HG02870 (cell line): ENCODE measurements around the gene POMT1.

Experiments
- ATAC-seq: cut with Tn5 transposase; IDR thresholded peaks from one replicate; pipeline ENCODE4 v1.9.1; 2021; ENCODE audit warnings: mild to moderate bottlenecking, moderate library complexity; ENCODE audit not compliant: unreplicated experiment

The POMT1 gene

DNA sequence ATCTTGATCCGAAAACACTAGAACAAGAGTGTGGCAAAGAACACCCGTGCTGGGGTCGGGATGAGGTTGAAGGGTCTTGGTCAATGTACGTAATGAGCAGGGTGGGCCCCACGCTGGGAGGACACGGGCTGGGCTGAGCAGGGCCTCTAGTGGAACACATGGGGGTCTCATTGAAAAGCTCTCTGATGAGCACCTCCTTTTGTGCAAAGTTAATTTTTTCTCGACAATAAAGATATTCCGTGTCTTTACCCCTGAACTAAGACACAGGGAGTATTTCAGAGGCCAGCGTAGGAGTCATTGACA, 20.3 kb downstream of the POMT1 start:
- ATAC-seq = no peak

DNA sequence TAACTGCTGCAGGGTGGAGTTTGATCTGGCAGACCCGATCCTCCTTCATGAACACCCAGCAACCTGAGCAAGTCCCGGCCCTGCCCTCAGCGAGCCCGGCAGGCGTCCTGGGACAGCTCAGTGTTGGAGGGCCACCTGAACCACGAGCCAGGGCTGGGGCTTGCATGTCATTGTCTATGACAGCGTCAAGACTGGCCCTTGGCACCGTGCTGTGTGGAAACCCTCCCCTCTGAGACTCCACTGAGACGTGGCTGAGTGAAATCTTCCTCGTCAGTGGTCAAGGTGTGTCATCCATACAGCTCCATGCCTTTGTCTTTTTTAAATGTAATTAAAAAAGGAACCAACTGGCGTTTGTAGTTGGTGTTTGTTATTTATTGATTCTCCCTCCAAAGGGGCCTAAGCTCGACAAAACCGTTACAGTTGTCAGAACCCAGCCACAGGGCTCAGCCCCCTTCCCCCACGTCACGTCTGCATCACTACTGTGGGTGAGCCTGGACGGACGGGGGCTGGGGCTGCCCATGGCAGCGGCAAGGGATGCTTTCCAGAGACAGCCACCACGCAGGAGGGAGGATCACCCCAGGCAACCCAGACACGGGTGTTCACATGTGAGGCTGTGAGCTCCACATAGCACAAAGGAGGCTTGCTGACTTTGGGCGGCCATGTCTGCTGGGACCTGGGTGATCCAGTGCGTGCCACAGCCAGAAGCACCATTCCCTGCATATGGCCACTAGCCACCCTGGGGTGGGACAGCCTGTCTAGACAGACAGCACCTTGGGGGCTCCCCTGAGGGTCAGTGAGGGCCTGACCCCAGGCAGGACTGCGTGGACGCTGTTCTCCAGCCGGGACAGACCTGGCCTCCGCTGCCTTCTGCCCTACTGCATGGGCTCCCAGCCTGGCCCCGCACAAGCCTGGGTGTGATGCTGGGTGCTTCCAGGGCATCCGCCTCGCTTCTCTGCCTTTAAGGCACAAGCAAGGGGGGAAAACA, 21.0 kb downstream of the POMT1 start:
- ATAC-seq = no peak

DNA sequence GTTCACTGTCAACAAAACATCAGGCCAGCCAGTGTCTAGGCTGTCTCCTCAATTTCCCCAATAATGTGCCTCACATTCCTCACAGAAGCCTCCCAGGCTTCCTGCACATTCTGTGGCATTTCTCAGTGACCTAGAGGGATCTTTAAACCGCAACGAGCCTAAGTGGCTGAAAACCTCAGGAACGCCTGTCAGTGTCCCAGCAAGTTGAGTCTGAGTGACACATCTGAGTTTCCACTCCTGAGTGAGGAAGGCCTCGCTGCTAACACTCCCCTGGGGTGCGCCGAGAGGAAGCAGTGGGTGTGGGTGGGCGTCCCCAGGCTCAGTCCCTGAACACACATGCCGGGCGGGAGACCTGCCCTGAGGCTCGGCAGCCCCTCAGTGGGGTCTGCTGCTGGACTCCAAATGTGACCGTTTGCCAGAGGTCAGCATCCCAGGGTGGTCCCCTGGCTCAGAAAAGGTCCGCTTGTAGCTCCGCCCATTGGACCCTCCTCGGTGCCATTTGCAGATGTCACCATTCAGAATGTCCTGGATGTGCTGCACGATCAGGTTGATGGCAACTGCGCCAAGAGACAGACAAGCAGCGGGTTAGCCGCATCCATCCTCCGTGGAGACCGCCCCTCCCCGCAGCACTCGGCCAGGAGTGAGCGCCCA, 22.1 kb downstream of the POMT1 start:
- ATAC-seq = no peak

DNA sequence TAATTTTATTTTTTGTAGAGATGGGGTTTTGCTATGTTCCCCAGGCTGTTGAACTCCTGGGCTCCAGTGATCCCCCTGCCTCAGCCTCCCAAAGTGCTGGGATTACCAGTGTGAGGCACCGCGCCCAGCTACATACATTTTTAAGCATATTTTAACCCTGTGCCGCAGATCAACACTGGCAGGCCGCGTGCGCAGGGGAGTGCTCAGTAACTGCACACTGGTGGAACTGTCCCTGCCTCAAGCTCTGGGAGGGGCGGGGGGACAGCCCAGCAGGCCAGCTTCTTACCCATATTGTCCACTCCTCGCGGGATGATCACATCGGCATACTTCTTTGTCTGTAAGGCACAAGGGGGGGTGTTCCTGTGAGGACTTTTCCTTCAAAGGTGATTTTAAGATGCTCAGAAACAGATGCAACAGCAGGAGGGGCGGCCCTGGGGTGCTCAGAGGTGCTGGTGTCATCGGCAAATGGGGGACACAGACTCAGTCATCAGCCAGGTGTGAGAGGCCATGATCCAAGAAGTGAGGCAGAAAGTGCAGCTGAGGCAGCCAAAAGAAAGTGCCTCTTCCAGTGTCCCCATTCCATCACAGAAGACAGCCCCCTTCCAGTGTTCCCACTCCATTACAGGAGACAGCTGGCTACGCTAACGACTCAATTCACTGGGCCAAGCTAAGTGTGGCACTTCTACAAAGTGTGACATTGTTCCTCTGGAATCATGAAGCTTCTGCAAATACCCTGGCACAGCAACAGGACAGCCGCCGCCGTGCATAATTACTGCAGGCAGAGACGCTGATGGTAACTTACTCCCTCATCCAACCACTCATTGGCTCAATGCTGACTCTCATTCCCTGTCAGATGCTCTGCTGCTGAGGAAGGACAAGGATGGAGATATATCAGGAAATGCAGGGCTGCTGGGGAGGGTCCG, 23.2 kb downstream of the POMT1 start:
- ATAC-seq = no peak

DNA sequence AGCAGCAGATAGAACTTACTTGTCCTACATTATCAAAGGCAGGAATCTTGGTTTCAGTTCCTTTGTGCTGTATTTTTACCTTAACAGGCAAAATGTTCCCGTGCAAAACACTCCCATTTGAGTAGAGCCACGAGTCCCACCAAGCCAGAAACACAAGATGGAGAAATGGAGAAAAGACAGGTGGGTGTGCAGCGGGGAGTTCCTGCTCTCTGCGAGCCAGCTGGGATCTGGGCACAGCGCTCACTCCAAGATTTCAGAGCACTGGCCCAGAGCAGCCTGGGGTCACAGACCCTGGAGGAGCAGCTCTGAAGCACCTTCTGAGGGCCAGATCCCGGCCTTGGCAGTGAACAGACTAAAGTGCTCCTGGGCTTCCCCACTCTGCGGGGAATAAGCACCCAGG, 25.5 kb downstream of the POMT1 start:
- ATAC-seq = no peak

DNA sequence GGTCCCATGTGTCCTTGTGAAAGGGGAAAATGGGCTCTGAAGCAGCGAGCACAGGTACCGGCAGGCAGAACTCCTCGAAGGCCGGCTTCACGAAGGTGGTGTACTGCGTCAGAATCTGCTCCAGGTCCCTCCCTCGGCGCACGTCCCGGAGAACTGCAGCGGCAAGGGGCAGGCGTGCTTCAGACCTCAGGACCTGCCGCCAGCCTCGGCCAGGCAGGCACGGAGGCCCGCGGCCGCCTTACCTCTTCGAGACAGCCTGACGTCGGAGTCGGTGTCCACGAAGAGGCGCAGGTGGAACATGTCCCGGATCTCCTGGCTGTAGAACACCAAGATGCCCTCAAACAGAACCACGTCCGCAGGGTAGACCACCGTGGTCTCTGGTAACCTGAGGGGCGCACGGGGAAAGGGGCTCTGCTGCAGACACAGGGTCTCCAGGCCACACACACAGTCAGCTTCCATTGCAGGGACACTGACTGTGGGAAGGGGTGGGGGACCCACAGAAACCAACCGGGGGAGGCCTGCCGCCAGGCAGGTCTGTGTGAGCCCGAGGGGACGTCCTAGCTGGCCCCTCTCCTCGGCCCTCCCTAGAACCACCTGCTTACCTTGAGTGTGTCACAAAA, 26.3 kb downstream of the POMT1 start:
- ATAC-seq = no peak

DNA sequence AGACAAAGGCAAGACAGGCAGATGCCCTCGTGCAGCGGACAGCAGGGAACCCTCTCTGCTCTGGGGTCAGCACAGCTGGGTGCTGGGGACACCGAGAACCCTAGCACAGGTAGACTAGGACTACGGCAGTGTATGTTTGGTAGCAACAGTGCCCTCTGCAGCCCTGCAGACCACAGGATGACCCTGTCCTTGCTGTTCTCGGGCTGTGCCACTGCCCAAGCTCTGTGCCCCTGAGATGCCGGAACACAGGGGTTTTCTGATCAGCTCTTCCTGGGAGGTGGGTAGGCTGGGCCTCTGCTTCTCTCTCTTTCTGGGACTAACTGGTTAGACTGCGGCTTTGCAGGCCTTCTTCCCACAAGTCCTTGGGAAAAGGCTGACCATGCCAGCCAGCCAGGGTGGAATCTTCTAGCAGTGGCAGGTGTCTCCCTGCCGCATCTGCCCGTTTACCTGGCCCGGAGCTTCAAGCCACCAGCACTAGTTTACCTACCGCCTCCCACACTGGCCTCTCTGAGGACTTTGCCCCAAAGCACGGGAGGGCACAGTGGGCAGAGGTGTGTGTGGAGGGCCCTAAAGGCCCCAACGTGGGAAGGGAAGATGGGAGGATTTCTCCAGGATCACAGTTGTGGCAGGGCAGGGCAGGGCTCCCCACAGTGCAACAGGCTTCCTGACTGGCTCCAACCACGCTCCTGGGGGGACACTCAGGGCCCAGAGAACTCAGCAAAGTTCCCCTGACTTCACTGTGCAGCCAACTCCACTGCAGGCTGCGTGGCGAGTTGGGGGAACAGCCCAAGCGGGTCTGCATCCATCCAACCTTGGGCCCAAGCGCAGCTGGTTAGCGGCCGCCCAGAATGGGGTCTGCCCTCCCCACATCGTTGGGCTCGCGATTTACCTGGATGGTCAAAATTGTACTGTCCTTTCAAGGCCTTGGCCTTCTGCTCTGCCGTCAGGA, 27.2 kb downstream of the POMT1 start:
- no peak for ATAC-seq

DNA sequence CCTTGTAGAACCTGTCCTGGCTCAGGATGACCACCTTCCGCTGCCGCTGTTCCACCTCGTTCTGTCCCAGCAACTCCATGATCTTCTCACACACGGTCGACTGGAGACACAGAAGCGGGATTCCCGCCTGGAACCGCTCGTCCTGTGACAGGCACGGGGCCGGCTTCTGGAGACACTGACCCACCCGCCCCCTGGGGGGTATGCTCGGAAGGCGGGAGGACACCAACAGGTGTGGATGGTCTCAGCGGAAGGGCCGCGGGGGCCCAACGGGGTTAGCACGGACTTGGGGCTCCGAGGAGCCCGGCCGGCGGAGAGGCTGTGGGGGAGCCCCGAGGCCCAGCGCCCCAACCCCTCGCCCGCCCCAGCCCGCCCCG, 27.8 kb downstream of the POMT1 start:
- ATAC-seq = no peak

DNA sequence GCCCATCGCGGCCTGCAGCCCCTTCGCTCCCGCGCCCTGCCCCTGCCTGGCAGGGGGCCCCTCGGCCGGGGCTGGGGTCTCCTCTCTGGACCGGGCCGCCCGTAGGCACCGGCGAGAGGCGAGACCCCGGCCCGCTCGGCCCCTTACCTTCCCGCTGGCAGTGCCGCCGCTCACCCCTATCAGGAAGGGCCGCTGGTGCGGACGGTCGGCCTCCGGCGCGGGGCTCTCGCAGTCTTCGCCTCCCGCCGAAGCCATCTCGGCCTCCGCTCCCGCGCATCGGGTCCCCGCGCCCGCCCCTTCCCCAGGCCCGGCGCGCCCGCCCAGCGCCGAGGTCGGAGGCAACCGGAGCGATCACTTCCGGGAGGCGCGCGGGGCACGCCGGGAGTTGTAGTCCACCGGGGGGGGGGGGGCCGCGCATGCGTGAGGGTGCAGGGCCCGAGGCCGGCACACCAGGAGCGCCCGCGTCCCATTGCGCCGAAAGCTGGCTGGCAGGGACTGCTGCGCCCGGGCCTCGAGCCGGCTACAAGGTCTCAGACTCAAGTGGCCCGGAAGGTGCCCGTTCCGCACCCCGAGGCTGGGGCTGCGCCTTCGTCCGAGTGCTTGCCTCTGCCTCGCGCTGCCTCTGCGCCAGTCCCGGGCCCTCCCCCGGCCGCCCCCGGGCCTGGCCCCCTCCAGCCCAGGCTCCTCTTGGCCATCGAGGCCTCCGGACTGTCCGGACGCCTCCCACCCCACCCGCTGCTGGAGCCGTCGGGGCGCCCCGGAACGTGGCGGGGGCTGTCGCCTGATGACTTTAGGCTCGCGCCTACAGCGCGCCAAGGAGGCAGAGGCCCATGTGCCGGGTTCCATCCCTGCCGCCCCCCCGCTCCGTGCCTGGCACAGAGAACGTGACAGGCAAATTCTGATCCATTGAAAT, 28.5 kb downstream of the POMT1 start, which contains the start of gene UCK1:
Gene UCK1, minus strand, starts transcription at position 344 of the 913 bp plus-strand sequence. Its CDS starts 89 bp downstream, at position 255.
- peak; percentile 79 for ATAC-seq

DNA sequence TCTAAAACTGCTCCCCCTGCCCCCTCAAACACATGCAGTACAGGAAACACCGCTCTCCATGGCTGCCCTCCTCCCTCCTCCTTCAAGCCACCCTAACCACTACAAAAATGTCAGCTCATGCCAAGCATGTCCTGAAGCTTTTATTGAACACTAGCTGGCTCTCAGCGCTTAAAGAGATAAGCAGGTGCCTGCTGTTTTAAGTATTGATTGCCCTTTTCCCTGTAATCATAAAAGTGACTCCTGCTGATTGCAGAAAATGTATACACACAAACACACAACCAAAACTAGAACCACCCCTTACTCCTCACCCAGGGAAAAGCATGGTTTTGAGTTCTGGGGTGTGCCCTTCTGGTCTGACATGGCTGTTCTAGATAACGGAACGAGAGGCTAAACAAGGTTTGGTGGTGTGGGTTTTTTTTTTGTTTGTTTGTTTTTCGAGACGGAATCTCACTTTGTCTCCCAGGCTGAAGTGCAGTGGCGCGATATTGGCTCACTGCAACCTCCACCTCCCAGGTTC, 32.1 kb downstream of the POMT1 start:
- ATAC-seq = no peak

DNA sequence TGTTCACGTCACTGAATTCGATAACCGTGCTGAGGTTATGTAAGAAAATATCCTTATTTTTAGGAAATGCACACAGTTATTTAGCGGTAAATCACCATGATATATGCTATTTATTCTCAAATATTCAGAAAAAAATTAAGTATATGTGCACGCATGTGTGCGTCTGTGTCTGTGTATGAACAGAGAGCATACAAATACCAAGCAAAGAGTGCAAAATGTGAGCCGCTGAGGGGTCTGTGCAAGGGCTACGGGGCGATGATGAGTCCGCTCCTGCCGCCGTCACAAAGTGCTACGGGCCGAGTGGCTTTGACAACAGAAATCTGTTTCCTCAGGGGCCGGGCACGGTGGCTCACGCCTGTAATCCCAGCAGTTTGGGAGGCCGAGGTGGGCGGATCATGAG, 35.2 kb downstream of the POMT1 start:
- ATAC-seq = no peak

DNA sequence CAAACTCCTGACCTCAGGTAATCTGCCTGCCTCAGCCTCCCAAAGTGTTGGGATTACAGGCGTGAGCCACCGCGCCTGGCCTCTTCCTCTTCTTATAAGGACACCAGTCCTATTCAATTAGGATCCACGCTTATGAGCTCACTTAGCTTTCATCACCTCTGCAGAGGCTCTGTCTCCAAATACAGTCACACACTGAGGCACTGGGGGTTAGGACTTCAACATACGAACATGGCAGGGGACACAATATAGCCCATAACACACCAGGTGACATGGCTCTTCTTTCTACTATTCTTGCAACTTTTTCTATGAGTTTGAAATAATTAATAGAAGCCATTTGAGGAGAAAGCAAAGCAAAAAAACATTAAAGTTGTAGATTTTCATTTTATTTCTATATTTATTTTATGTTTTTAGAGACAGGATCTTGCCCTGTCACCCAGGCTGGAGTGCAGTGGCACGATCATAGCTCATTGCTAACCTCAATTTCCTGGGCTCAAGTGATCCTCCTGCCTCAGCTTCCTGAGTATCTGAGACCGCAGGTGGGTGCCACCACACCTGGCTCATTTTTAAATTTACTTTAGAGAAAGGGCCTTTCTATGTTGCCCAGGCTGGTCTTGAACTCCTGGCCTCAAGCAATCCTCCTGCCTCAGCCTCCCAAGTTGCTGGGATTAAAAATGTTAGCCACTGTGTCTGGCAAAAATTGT, 36.7 kb downstream of the POMT1 start:
- ATAC-seq = no peak

DNA sequence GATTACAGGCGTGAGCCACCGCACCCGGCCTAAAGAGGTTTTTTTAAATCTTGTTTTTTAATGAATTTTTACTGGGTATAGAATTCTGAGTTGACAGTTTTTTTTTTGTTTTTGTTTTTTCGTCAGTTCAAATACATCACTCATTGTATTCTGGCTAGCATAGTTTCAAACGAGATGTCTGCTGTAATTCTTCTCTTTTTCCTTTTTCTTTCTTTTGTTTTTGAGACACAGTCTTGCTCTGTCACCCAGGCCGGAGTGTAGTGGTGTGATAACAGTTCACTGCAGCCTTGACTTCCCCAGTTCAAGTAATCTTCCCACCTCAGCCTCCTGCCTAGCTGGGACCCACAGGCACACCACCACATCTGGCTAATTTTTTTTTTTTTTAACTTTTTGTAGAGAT, 40.4 kb downstream of the POMT1 start:
- no peak for ATAC-seq

DNA sequence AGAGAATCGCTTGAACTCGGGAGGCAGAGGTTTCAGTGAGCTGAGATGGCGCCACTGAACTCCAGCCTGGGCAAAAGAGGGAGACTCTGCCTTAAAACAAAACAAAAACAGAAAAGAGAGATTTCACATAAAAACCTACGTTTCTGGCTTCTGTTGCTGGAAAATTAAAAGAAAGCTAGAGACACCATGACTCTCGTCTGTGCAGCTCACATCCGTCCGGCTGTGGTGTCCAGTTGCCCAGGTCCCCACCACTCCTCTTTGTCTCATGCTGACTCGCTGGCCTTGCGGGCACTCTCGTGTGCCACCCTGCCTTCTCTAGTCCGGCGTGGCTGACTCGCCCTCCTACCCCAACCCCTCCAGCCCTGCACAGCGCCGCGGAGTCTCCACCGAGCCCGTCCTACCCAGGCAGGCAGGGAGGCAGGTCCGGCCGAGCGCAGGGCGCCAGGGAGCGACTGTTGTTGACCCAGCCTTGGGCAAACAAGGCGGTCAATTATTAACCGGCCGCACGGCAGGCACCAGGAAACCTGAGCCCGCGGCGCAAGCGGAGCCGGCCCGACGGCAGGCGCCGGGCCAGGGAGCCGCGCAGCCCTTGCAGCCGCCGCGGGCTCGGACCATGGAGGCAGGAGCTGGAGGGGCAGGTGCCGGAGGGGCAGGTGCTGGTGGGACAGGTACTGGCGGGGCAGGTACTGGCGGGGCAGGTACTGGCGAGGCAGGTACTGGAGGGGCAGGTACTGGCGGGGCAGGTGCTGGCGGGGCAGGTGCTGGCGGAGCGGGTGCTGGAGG, 42.5 kb downstream of the POMT1 start, which contains the start of gene PRRT1B:
Gene PRRT1B, plus strand, starts transcription at position 521 of the 783 bp plus-strand sequence. Its CDS starts 93 bp downstream, at position 614.
- no peak for ATAC-seq

DNA sequence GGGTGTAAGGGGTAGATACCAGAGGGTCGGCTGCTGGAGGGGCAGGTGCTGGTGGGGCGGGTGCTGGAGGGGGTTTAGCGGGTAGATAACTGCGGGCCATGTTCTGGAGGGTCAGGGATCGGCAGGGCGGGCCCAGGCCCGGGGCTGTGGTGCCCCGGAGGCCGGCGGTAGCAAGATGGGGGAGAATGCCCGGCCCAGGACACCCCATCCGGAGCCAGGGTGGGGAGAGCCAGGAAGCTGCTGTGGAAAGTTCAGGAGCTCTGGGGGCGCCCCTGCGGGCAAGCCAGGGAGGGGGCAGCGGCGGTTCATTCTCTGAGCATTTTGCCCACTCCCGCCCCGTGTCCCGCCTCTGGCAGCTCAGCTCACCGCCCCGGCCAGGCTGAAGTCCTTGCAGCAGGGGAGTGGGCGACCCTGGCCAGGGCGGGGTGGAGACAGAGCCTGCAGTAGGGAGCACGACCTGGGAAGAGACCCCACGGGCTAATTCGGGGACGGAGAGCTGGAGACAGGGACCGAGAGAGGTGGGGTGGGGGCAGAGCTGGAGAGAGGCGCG, 43.1 kb downstream of the POMT1 start:
- no peak for ATAC-seq

DNA sequence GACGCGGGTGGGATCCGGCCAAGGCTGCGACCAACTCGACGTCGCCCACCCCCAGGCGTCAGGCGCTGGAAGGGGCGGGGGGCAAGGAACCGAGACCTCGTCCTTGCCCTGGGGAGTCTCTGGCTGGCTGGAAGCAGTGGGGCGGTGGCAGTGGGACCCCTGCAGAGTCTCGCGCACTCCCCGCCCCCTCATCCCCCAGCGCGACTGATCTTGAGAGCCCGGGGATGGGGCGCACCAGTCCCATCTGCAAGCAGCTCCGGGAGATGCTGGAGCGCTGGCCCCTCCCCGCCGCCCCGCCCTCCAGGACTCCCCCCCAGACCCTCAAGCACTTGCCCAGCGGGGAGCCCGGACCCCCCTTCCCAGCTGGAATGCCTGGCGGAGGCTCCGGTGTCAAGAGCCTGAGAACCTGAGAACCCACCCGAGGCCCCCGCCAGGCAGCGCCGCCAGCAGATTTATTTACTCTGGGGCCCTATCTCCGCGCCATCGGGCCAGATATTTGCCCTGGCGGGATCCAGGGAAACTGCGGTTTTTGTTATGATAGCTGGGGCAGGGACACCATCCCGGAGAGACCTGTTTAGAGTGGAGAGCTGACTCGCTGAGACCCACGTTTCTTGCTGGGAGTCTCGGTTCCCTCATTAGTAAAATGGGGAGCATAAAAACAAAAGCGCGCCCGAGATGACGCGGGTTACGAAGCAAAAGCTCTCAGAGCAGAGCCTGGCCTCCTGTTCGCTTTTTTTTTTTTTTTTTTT, 43.8 kb downstream of the POMT1 start:
- ATAC-seq = no peak
